HG03097 (cell line): ENCODE measurements around the gene PAGE1.
"Not testable (repeated sequence)": the region's sequence is repeated elsewhere in the genome, so short reads cannot be mapped to it uniquely, and the experiment has no call there.

ENCODE experiments used
- ATAC-seq: cut with Tn5 transposase; IDR thresholded peaks from one replicate; pipeline ENCODE4 v1.9.1; 2021; ENCODE audit not compliant: unreplicated experiment, low FRiP score

Gene PAGE1

GRCh38 chrX:49695276-49696180, at the start of gene PAGE1:
Gene PAGE1 (minus strand): TSS chrX:49695984. CDS start chrX:49694770, 1,214 bp downstream.
- ATAC-seq = no peak

DNA sequence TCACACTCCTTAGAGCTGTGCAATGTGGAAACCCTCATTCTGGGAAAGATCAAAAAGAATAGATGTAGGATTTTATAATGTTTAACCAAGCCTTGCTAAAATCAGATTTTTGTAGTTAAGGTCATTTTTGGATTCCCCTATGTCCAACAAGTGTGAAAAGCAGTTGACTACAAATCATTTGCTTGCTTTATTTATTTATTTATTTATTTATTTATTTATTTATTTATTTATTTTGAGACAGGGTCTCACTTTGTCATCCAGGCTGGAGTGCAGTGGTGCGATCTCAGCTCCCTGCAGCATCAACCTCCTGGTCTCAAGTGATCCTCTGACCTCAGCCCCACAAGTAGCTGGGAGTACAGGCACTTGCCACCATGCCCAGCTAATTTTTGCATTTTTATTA, 45.7 kb upstream of the PAGE1 start:
- ATAC-seq = not testable (repeated sequence)

GRCh38 chrX:49727847-49728246, 32.1 kb upstream of the PAGE1 start:
- ATAC-seq = no peak

DNA sequence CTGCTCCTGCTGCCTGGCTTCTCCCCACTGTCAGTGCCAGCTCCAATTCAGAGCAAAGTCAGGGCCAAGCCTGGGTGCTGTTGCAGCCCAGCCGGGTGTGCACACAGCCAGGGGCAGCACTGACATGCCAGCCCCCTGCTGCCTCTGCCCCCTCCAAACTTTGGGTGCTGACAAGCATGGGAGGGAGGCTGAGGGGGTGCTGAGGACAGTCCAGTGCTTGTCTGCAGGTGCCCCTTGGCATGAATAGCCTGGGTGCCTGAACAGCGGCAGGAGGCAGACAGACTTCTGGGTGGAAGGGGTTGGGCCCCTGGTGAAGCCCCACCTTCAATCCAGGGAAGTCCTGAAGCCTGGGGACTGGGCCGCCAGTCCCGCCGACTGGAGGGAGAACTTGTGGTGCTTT, 31.2 kb upstream of the PAGE1 start:
- no peak for ATAC-seq

DNA sequence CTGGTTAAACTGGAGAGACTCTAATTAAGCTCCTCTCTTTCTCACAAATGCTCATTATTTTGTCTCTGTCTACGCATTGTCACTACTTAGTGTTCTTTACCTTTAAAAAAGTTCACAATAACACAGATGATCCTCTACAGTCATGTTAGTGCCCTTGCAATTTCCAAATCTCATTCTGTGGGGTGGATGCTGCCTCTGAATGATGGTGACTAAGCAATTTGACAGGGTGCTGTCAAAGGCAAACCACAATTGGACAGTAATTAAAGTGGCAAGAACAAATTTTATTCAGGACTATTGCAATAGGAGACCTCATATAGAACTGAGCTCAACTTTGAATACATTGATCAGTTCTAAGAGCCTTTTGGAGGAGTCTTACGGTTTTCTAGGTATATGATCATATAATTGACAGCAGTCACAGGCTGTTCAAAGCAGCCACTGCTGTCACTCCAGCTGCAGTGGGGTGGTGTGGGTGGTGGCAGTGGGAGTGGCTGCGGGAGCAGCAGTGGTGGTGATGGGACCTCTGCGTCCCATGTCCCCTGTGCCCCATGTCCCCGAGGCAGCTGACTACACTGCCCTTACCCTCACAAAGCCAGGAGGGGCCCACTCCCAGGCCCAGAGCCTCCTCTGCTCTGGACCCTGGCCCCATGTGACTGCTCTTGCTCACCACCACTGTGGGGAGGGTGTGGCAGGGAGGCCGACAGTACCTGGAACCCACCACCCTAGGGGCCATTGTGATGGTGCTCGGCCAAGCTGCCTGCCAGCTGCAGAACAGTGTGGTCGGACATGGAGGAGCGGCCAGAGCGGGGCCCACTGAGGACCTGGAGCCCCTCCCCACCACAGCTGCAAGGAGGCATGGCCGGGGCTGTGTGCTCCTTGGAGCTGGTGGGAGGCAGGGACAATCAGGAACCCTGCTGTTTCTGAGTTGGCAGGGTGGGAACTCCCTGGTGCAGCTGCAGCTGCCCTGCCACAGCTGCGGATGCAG, 30.4 kb upstream of the PAGE1 start:
- ATAC-seq = no peak

GRCh38 chrX:49725401-49725800, 29.6 kb upstream of the PAGE1 start:
- ATAC-seq = no peak

- not testable (repeated sequence) for ATAC-seq
Measured at GRCh38 chrX:49720106-49720505, 24.3 kb upstream of the PAGE1 start.

GRCh38 chrX:49712577-49712976, 16.8 kb upstream of the PAGE1 start:
- ATAC-seq = no peak

DNA sequence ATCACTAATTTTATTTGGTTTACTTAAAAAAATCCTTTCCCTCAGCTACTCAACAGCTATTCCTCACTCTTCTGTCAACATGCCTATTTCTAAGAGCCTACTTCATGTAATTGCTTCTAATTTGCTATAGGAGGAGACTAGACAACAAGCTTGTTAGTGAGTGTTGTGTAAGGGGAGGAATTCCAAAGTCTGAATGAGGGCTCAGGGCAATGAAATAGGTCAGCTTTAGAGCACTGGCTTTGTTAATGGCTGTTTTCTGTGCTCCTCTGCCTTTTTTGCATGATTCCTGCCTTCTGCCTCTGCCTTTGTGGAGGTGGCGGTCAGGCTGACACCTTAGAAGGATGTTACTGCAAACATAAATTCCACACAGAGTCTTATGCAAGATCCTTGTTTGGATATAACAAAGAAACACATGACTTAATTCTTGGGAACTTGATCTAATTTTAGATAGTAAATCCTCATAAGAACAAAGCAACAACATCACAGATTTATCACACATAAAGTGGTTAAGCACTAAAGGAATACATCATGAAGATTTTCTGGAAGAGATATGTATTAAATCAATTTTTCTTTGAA, 15.0 kb upstream of the PAGE1 start:
- ATAC-seq = no peak

DNA sequence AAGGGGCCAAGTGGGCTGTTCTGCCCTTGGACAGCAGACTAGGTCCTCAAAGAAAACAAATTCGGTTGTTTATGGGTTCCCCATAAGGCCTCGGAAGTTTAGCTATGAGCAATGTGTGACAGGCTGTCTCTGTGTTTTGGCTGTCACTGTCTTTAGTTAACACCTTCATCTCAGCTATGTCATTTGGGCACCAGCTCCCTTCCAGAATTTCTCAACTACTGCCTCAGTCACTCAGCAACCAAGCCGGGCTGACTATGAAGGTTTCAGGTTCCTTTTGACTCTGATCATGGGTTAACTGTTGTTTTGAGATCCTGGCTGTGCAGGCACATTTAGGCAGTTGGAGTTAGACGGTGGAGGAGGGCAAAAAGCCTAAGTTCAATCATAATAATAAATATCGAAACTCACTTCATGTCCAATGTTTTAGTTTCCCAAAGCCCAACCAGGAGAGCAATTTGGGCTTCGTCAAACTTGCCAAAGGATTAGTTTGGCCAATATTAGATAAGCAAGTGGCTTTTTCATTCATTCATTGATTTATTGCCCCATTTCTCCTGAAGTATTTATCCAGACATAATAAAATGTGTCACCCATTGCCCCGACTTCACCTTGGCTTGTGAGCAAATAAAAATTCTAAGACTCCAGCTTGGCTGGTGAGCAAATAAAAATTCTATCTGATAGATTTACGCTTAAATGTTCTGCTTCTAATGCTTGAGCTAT, 9.1 kb upstream of the PAGE1 start:
- ATAC-seq = no peak

DNA sequence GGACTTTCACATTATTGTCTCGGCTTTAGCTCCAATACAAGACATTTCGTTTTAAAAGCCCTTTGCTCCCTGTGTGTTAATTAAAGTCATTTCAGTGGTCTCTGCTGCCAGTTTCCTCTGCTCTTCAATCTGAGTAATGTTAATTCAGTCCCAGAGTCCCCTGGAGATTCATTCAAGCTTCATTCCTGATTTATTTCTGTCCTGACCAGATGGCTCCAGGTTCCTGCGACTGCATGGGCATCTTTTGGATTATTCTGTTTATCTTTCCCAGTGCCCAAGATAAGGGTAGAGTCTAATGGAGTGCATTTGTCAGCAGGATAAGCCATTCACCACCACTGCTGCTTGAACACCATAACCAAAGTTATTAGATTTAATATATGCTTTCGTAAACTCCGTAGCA, 6.1 kb upstream of the PAGE1 start:
- ATAC-seq = no peak

DNA sequence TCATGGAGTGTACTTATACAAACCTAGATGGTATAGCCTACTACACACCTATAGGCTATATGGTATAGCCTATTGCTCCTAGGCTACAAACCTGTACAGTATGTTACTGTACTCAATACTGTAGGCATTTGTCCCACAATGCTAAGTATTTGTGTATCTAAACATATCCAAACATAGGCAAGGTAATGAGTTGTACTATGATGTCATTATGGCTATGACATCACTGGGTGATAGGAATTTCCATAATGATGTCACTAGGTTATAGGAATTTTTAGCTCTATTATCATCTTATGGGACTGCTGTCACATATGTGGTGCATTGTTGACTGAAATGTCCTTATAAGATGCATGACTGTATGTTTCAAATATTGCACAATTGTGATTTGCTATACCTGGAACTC, 5.5 kb upstream of the PAGE1 start:
- ATAC-seq = no peak

DNA sequence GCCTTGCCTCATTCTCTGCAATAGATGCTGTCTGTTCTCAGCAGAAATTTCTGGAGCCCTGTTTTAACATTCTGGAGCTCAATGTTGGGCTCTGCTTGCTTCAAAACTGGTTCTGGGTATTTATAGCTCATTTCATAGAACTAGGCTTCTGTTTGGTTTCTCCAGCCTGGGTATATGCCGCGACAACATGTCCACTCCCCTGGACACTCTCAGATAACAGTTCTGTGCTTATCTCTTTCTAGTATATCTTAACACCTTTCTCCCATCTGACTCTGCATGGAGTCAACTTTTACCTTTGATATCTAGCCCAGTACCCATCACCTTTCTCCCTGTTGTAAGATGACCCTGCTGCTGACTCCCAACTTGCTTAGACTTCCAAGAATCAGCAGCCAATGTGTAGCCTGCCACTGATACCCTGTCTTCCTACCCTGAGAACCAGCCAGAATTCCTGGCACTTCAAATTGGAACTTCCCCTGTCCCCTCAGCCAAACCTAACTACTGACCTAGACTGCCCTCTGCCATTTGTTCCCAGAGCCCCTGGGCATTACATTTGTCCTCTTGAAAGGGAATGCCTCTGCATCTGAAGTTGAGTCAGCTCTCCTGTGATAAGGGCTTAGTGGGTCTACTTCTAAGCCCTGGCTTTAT, 20.6 kb downstream of the PAGE1 start:
- ATAC-seq = no peak

DNA sequence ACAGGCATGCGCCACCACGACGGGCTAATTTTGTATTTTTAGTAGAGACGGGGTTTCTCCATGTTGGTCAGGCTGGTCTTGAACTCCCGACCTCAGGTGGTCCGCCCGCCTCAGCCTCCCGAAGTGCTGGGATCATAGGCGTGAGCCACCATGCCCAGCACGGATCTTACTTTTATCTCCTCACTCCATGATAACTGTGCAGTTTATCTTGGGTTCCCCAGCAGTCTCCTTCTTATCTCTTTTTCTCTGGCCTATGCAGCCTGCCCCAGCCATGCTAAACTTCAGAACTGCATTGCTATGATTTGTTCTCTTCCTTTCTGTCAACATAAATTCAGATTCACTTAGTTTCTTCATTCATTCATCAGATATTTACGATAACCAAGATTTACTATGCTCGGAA, 22.4 kb downstream of the PAGE1 start:
- ATAC-seq = no peak

DNA sequence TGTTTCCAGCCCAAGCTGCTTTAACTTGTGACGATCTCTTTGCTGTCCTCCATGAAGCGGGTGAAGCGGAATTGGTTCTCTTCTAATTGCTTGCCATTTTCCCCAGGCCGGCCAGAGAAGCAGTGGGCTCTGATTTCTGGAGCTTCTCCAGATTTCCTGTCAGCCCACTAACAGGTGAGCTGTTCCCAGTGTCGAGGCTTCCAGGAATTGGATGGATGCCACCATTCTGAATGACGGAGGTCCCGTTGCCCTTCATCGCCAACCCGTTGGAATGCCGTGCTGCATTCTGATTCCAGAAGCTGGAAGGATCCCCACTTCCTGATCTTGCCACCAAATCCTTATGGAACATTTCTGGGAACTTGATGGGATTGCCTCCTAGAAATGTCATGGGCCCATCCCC, 31.0 kb downstream of the PAGE1 start:
- ATAC-seq = no peak

DNA sequence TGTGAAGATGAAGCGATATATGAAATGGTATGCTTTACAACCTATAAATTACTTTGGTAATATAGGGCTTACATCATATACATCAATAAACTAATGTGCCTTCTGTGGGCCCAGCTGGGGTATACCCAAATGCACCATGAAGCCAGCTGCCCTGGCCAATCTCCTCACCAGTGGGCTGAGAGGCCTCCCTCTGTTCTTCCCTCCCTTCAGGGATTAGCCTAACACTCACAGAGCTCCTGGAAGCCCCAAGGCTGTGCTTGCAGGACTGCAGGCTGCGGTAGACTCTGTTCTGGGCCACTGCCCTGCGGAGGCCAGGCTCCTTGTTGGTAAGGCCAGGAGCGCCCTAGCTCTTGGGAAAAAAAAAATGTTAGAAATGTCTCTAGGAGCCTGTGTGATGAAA, 33.9 kb downstream of the PAGE1 start:
- ATAC-seq = no peak

DNA sequence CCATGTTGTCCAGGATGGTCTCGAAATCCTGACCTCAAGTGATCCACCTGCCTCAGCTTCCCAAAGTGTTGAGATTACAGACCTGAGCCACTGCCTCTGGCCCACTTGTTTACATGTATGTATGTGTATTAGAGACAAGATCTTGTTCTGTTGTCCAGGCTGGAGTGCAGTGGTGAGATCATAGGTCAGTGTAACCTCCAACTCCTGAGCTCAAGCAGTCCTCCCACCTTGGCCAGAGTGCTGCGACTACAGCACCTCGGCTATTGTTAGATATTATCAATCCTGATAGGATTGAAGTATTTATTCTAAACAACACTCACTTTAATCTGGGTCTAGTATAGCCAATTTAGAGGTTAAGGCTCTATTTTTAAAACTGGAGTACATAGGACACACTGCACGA, 36.0 kb downstream of the PAGE1 start:
- ATAC-seq = no peak

- no peak for ATAC-seq
Measured at GRCh38 chrX:49656533-49656932, 39.3 kb downstream of the PAGE1 start.

DNA sequence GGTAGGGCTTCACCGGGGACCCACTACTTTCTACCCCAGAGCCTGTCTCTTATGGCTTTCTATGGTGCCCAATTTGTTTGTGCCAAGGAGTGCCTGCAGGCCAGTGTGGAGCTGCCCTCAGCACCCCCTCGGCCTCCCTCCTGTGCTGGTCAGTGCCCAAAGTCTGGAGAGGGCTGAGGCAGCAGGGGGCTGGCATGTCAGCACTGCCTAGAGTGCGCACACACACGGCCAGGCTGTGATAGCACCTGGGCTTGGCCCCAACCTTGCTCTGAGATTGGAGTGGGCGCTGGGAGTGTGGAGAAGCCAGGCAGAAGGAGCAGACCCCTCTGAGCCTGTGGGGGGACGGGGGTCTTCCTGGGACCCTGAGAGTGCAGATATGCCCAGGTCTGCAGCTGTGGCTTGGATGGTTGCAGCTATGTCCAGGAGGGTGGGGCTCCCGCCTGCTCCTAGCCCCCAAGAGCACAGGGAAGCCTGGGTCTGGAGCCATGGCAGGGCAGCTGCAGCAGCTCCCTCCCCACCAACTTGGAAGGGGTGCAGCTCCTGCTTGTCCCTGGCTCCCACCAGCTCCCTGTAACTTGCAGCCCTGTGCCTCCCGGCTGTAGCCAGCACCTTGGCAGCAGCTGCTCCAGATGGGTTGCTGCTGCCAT, 50.7 kb downstream of the PAGE1 start:
- no peak for ATAC-seq
